Gastrocnemius medialis (tissue), 4 donors: ENCODE data around the gene TRIM37.

ENCODE experiments used
- CTCF ChIP-seq, 5 experiments: fragments of 450-650 bp in 3 of 5; fragments of 200-600 bp in 2 of 5; sonication (generic) in 2 of 5; IDR thresholded peaks in 4 of 5; conservative IDR thresholded peaks in 1 of 5; 1 replicate in 4 of 5; 2 replicates in 1 of 5; pipeline ENCODE4 v1.5.1; 2016 to 2019; ENCODE audit warnings: antibody characterized with exemption in 5 of 5, mild to moderate bottlenecking in 3 of 5, moderate library complexity in 3 of 5
- POLR2A ChIP-seq, 2 donors: fragments of 450-650 bp; IDR thresholded peaks; one replicate each; pipeline ENCODE4 v1.6.1; 2017; ENCODE audit warnings: antibody characterized with exemption in 2 of 2, mild to moderate bottlenecking in 2 of 2, moderate library complexity in 2 of 2

- TF ChIP-seq CTCF (IDR thresholded peaks at IDR 0.05 in 4 of 5, conservative IDR thresholded peaks at IDR 0.05 in 1 of 5) (no peak), POLR2A (IDR thresholded peaks at IDR 0.05) (no peak)
These were observed 94.7 kb downstream of the TRIM37 start for GRCh38 chr17:59011975-59012374.
